HS-5 (cell line): ENCODE measurements around the gene TMEM131.

Source experiments
- DNase-seq: peaks from one replicate; pipeline ENCODE4 v3.0.0-alpha.2; 2012; ENCODE audit warnings: low read depth

The TMEM131 gene

GRCh38 chr2:97739020-97739892 lies 256.5 kb downstream of the TMEM131 start:
- no peak for DNase-seq

- no peak for DNase-seq
These were observed 257.3 kb downstream of the TMEM131 start for GRCh38 chr2:97738179-97739019.

- DNase-seq = no peak
These were observed 258.1 kb downstream of the TMEM131 start for GRCh38 chr2:97737421-97738178.

GRCh38 chr2:97736608-97737330 lies 259.0 kb downstream of the TMEM131 start:
- DNase-seq = no peak

GRCh38 chr2:97736185-97736584 lies 259.6 kb downstream of the TMEM131 start:
- no peak for DNase-seq

- no peak for DNase-seq
These were observed 260.6 kb downstream of the TMEM131 start for GRCh38 chr2:97735161-97735561.

GRCh38 chr2:97734061-97735051 lies 261.4 kb downstream of the TMEM131 start:
- no peak for DNase-seq

- no peak for DNase-seq
These were observed 262.3 kb downstream of the TMEM131 start for GRCh38 chr2:97733341-97734035.

GRCh38 chr2:97732436-97733340 lies 263.1 kb downstream of the TMEM131 start:
- no peak for DNase-seq

GRCh38 chr2:97731274-97732020 lies 264.3 kb downstream of the TMEM131 start:
- no peak for DNase-seq

GRCh38 chr2:97730245-97730644 lies 265.5 kb downstream of the TMEM131 start:
- no peak for DNase-seq

GRCh38 chr2:97728091-97728731 lies 267.5 kb downstream of the TMEM131 start:
- DNase-seq = no peak

GRCh38 chr2:97727296-97727695 lies 268.5 kb downstream of the TMEM131 start:
- no peak for DNase-seq

GRCh38 chr2:97726261-97727064 lies 269.3 kb downstream of the TMEM131 start:
- DNase-seq = no peak

GRCh38 chr2:97724946-97725688 lies 270.6 kb downstream of the TMEM131 start:
- DNase-seq = no peak

- DNase-seq = no peak
These were observed 271.2 kb downstream of the TMEM131 start for GRCh38 chr2:97724501-97724900.
